Effector memory CD4-positive, alpha-beta T cell (primary cell): Measurements from ENCODE around the gene CCDC107.

ENCODE experiments used
- DNase-seq, 3 donors: peaks; one replicate each; pipeline ENCODE4 v3.0.0-alpha.2; 2020
- H3K27ac ChIP-seq: 2 replicates; pipeline ENCODE4 v1.7.0; 2013; ENCODE audit warnings: mild to moderate bottlenecking, low read length, moderate library complexity; ENCODE audit not compliant: insufficient read depth, poor library complexity, severe bottlenecking
- H3K27me3 ChIP-seq: replicated peaks from 2 replicates; pipeline ENCODE4 v1.7.0; 2013; ENCODE audit warnings: mild to moderate bottlenecking, low read length; ENCODE audit not compliant: insufficient read depth, control insufficient read depth, poor library complexity, severe bottlenecking
- H3K36me3 ChIP-seq: 2 replicates; pipeline ENCODE4 v1.7.0; 2013; ENCODE audit warnings: mild to moderate bottlenecking, low read length, moderate library complexity; ENCODE audit not compliant: control insufficient read depth, insufficient read depth
- H3K4me1 ChIP-seq: 2 replicates; pipeline ENCODE4 v1.7.0; 2013; ENCODE audit warnings: low read length, mild to moderate bottlenecking; ENCODE audit not compliant: control insufficient read depth, insufficient read depth, poor library complexity, severe bottlenecking
- H3K4me3 ChIP-seq: 2 replicates; pipeline ENCODE4 v1.7.0; 2013; ENCODE audit warnings: low read length, low read depth, mild to moderate bottlenecking; ENCODE audit not compliant: insufficient read depth, poor library complexity, severe bottlenecking
- H3K9me3 ChIP-seq: 2 replicates; pipeline ENCODE4 v1.7.0; 2013; ENCODE audit warnings: mild to moderate bottlenecking, low read length, moderate library complexity; ENCODE audit not compliant: control insufficient read depth

Gene CCDC107

DNA sequence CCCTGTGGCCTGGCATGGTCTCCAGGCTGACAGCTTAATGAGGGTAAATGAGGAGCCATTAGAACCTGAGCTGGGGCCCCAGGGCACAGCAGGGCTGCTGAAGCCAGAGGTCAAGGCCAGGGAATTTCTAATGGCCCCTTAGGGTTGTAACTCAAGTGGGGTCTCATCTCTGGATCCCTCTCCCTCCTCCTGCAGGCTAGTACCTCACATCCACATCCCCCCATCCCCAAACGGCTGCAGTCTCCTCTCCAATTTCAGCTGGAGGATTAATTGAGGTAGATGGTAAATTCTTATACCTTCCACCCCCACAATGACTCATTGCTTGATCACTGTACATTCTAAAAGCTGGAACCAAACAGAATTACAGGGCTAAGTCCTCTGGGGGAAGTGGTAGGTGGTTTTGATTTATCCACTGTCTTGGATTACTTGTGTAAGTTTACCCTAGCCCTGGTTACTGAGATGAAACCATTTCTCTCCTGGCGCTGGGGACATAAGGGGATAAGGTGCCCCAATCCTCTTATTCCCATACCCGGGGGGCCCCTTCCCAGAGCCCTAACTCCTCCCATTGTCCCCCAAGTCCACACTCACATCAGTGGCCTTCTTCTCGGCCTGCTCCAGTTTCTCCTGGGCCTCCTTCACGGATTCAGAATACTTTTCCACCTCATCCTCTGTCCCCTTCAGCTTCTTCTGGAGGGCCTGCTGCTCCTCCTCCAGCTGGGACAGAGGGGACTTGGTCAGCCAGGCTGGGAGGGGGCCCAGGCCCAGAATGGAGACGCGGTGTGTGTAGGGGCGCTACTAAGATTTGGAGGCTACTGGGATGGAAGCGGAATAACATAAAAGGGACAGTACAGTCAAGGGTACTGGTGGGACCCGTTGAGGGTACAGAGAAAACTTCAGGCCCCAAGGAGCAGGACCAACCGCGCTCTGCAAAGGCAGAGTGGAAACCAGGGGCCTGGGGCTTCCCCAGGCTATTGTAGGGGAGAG, 30.8 kb downstream of the CCDC107 start:
- H3K36me3 ChIP-seq, result no peaks in the 10 kb centered on the region

DNA sequence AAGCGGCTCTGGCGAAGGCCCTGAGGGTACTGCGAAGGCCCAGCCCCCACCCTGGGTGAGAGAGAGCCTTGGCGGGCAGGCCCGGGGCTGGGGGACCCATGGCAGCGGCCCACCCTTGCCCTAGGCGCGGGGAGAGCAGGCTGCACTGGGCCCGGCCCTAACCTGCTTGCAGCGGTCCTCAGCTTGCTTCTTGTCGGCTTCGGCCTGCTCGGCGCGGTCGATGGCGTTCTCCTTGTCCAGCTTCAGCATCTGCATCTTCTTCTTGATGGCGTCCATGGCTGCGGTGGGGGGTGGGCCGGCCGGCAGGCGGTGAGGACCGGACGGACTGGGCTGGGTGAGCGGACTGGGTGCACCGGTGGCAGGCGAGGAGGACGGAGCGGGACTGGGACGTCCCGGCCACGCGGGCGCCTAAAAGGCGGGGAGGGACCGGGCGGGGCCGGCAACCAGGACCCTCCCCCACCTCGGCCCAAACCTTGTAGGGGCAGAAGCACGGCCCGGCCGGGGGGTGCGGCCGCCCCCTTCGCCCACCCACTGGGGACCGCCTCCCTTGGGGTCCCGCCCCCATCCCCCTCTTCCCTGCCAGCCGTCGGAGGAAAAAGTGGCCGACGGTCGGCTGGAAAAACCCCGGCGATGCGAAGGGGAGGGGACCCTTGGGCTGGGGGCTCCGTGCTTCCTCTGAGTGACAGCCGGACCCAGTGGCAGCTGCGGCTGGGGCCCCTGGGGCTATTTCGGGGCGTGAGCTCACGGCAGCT, 31.6 kb downstream of the CCDC107 start, which contains the start of gene TPM2:
Gene TPM2, minus strand, starts transcription at position 384 of the 752 bp plus-strand sequence. Its CDS starts 108 bp downstream, at position 276.
- Histone ChIP-seq H3K9me3 (no peaks in the 10 kb centered on the region), H3K27ac (peak within 1 kb of the TSS; percentile 45), H3K4me3 (peak within 1 kb of the TSS; percentile 78), H3K36me3 (no peaks in the 10 kb centered on the region), H3K4me1 (peaks cover 9% of the 10 kb centered on the region), H3K27me3 (no peaks in the 10 kb centered on the region)
- DNase-seq, result no peak

More for the DNA sequence above, 30.8 kb downstream of the CCDC107 start:
- Histone ChIP-seq H3K4me1 (peaks cover 9% of the 10 kb centered on the region), H3K4me3 (no peak overlapping the region), H3K27me3 (no peaks in the 10 kb centered on the region), H3K27ac (peak overlapping the region; percentile 21), H3K9me3 (no peaks in the 10 kb centered on the region)
- DNase-seq, result no peak

DNA sequence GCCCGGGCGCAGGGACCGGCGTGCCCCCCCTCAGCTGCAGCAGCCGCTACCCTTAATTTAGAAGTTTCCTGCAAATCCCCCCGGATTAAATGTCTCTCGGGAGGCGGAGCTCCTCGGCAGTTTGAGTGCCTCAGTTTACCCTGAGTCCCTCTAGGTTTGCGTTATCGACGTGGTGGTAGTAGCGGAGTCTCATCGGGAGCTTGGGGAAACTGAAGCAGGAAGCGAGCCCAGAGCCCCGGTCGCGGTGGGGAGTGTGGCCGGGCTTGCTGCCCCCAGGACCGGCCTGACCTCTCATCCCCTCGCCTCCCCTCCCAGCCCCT, 32.2 kb downstream of the CCDC107 start:
- Histone ChIP-seq H3K27me3 (no peaks in the 10 kb centered on the region), H3K27ac (no peak overlapping the region)

DNA sequence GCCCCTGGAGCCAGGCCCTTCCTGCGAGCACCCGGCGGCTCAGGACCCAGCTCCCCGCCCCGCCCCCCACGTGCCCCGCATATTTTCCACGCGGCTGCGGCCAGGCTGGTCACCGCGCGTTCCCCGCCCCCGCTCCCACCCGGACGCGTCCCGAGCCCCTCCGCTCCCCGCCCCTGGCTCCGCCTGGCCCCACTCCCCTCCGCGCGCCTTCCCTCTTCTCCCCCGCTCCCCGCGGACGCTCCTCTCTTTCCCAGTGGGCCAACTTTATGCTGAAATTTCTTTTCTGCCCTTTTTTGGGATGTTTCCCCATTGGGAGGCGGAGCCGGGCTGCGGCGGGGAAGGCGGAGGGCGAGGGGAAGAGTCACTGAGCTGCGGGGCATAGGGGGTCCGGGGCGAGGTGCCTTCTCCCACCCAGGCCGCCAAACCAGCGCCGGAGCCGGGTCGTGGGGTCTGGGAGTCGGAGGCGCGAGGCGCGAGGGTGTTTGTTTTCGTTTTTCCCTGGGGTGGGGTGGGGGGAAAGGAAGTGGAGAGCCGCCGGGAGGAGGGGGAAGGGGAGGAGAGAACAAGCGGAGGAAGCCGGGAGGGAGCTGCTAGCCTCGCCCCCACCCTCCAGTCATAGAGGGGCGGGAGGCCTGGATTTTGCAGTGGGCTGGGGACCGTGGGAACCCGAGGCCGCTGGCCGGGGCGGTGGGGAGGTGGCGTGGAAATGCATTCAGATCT, 32.7 kb downstream of the CCDC107 start:
- H3K9me3 ChIP-seq, result no peaks in the 10 kb centered on the region
- DNase-seq, result peak in 1 of 3 donors; percentile 9
- peak overlapping the region; percentile 45 for H3K27ac ChIP-seq
- H3K4me3 ChIP-seq, result peak overlapping the region; percentile 78
- peaks cover 9% of the 10 kb centered on the region for H3K4me1 ChIP-seq
- no peaks in the 10 kb centered on the region for H3K36me3 ChIP-seq
- H3K27me3 ChIP-seq, result no peaks in the 10 kb centered on the region

More for the DNA sequence above, 32.2 kb downstream of the CCDC107 start:
- Histone ChIP-seq H3K4me3 (peak overlapping the region; percentile 78), H3K36me3 (no peaks in the 10 kb centered on the region), H3K9me3 (no peaks in the 10 kb centered on the region), H3K4me1 (peaks cover 9% of the 10 kb centered on the region)
- DNase-seq, result no peak

DNA sequence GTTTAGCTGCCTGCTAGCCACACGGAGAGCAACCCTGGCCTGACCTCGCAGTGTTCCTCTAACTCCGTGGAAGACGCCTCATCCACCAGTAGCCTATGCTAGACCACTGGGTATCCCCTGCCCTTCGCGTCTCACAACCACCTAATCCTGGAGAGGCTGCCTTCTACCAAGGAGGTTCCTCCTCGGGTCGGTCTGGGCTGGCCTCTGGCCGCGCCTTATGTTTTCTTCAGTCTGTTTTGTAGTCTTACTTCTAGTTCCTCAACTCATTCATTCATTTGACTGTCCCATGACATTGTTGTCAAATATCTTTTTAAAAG, 33.2 kb downstream of the CCDC107 start:
- H3K4me3 ChIP-seq, result peak overlapping the region; percentile 78
- H3K27me3 ChIP-seq, result no peaks in the 10 kb centered on the region
- DNase-seq, result no peak
- peak overlapping the region; percentile 45 for H3K27ac ChIP-seq
- peaks cover 9% of the 10 kb centered on the region for H3K4me1 ChIP-seq
- peaks cover 2% of the 10 kb centered on the region for H3K36me3 ChIP-seq
- no peaks in the 10 kb centered on the region for H3K9me3 ChIP-seq

DNA sequence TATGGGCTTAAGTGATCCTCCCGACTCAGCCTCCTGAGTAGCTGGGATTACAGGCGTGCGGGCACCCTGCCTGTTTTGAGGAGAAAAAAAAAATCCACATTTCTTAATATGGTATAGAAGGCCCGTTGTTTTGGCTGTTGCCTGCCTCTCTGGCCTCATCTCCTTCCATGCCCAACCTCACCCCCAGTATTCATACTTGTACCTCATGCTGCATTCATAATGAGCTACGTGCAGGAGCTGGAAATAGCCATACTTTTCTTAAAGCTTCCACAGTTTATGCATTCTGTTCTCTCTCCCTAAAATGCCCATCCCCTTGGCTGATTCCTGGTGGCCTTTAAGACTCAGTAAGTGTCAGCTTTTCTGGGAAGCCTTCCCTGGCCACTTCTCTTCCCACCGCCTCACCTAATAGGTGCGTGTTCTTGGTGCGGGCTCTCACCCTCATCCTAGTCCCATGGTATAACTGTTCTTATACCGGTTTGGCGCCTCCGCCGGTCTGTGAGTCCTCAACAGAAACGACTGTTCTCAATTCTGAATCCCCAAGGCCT, 33.7 kb downstream of the CCDC107 start:
- Histone ChIP-seq H3K4me3 (no peak overlapping the region), H3K4me1 (peaks cover 14% of the 10 kb centered on the region), H3K36me3 (peaks cover 4% of the 10 kb centered on the region), H3K27me3 (no peaks in the 10 kb centered on the region), H3K27ac (no peak overlapping the region), H3K9me3 (no peaks in the 10 kb centered on the region)
- DNase-seq, result no peak

DNA sequence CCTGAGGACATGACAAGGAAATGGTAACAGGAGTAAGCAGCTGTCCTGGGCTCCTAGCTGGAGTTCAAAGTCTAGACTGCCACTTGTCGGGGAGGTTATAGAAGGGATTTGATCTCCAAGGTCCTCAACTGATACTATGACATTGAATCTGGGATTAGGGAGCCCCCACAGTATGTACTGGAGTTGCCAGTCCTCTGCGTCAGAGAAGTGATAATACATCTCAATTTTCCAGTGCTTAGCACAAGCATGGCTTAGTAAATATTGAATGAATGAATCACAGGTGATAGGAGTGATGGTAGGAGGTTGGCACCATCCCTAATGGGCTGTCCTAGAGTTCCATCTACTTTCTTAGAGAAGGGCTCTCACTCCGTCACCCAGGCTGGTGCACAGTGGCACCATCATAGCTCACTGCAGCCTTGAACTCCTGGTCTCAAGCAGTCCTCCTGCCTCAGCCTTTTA, 37.9 kb downstream of the CCDC107 start:
- Histone ChIP-seq H3K4me3 (no peak overlapping the region), H3K4me1 (peaks cover 9% of the 10 kb centered on the region), H3K27me3 (no peaks in the 10 kb centered on the region), H3K9me3 (no peaks in the 10 kb centered on the region), H3K27ac (no peak overlapping the region), H3K36me3 (peaks cover 43% of the 10 kb centered on the region)
- no peak for DNase-seq

DNA sequence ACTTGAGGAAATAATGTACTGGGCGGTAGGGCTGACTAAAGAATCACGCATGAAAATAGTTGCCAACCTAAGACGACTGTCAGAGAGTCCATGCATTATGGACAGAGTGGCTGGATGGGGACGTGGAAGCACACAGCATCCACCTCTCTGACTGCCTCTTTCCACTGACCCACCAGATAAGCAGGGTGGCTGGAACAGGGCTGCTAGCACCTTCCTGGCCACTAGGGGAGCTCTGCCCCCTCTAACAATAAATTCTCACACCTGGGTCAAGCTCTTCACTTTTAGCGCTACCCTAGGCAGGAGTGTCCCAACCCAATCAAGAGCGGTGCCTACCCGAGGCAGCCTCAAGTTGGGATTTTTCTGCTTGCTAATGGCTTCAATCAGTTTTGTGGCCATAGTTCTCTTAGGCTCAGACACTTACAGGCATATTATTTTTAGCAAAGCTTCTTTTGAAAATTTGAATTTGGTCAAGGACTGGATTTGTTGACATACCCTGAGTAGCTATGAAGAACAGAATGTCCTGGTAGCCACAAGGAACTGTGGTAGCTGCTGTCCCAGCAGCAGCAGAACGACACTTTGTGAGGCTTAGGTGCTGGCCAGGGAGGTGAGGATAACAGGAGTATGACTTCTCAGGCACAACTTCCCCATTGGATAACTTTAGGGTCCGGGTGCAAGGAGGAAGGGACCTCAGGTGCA, 38.6 kb downstream of the CCDC107 start:
- peak; percentile 40 to 42 (median 41) for DNase-seq
- no peak overlapping the region for H3K4me3 ChIP-seq
- peaks cover 6% of the 10 kb centered on the region for H3K4me1 ChIP-seq
- no peaks in the 10 kb centered on the region for H3K27me3 ChIP-seq
- H3K9me3 ChIP-seq, result no peaks in the 10 kb centered on the region
- peaks cover 50% of the 10 kb centered on the region for H3K36me3 ChIP-seq
- no peak overlapping the region for H3K27ac ChIP-seq

DNA sequence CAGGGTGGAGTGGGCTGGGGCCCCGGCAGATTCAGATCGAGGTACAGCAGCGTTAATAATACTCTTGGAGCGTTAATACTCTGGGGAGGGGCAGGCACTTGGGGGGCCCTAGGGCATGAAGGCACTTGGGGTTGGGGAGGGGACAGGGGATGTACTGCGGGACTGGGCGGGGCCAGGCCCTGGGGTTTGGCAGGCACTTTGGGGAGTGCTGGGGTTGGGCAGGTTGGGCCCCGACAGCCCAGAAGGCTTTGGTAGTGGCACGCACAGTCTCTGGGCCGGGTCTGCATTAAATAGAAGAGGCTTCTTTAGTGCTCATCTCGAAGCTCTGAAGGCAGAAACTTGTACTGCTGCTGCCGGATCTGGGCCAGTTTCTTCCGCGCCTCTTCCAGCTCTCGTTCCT, 39.4 kb downstream of the CCDC107 start:
- no peak overlapping the region for H3K27ac ChIP-seq
- peaks cover 53% of the 10 kb centered on the region for H3K36me3 ChIP-seq
- no peak overlapping the region for H3K4me3 ChIP-seq
- H3K27me3 ChIP-seq, result no peaks in the 10 kb centered on the region
- peaks cover 6% of the 10 kb centered on the region for H3K4me1 ChIP-seq
- no peak for DNase-seq
- H3K9me3 ChIP-seq, result no peaks in the 10 kb centered on the region
